ENCODE results near the gene GRHL3.

Gene GRHL3

DNA sequence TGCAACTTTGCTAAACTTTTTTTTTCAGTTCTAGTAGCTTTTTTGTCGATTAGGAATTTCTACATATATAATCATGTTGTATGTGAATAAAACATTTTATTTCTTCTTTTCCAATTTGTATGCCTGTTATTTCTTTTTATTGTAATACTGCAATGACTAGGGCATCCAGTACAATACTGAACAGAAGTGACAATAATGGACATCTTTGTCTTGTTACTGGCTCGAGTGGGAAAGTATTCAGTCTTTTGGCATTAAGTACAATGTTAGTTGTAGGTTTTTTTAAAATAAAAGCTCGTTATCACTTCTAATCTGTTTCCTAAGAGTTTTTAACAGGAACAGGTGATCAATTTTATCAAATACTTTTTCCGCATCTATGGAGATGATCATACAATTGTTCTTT lies 84.6 kb downstream of the GRHL3 start:
- DNase-seq (ENCODE audit: low spot score): no peak

Measured in D341Med (cell line).